ENCODE data around the gene CDH23.

DNA sequence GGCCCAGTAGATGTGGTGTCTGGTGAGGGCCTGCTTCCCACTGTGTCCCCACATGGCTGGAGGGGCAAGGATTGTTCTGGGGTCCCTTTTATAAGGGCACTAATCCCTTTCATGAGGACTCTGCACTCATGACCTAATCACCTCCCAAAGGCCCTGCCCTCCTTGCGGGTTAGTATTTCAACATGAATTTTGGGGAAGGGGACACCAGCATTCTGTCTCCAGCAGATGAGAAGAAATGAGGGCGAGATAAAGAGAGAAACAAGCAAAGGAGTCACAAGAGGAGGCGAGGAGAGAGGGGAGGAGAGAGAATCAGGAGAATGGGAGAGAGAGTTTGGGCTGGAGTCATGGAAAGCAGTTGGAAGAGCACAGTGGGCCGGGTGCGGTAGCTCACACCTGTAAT lies 239.1 kb downstream of the CDH23 start:
- TF ChIP-seq POLR2A (IDR thresholded peaks at IDR 0.05; ENCODE audit: low read length) (no peak), GATA1 (IDR thresholded peaks at IDR 0.05; ENCODE audit: low read depth, low read length) (no peak)

All from erythroblast (primary cell).